ENCODE results near the gene CHCHD3.

Gene CHCHD3

GRCh38 chr7:133082390-133082766 lies 488 bp upstream of the CHCHD3 start:
- FAIRE-seq, result no peak
- DNase-seq (ENCODE audit: insufficient read length, low spot score), result no peak
- TF ChIP-seq SPI1 (IDR thresholded peaks at IDR 0.05; ENCODE audit: low read depth, low read length) (no peak), PAX5 (IDR thresholded peaks at IDR 0.05; ENCODE audit: insufficient read depth, low read length, severe bottlenecking) (no peak), POU2F2 (IDR thresholded peaks at IDR 0.05; ENCODE audit: low read depth, low read length) (no peak), POLR2AphosphoS5 (IDR thresholded peaks at IDR 0.05; ENCODE audit: low read depth, low read length) (no peak), TAF1 (IDR thresholded peaks at IDR 0.05; ENCODE audit: low read depth, low read length) (no peak), POLR2A (IDR thresholded peaks at IDR 0.05; ENCODE audit: low read depth, low read length) (no peak)

GRCh38 chr7:133081119-133081598 lies 731 bp downstream of the CHCHD3 start:
- no peak for TF ChIP-seq TAF1 (IDR thresholded peaks at IDR 0.05; ENCODE audit: low read depth, low read length)
- TF ChIP-seq POLR2AphosphoS5 (IDR thresholded peaks at IDR 0.05; ENCODE audit: low read depth, low read length), result no peak
- no peak for TF ChIP-seq POU2F2 (IDR thresholded peaks at IDR 0.05; ENCODE audit: low read depth, low read length)
- TF ChIP-seq PAX5 (IDR thresholded peaks at IDR 0.05; ENCODE audit: insufficient read depth, low read length, severe bottlenecking), result no peak
- no peak for TF ChIP-seq SPI1 (IDR thresholded peaks at IDR 0.05; ENCODE audit: low read depth, low read length)
- TF ChIP-seq POLR2A (IDR thresholded peaks at IDR 0.05; ENCODE audit: low read depth, low read length), result no peak
- DNase-seq (ENCODE audit: insufficient read length, low spot score) (no peak), FAIRE-seq (no peak)

DNA sequence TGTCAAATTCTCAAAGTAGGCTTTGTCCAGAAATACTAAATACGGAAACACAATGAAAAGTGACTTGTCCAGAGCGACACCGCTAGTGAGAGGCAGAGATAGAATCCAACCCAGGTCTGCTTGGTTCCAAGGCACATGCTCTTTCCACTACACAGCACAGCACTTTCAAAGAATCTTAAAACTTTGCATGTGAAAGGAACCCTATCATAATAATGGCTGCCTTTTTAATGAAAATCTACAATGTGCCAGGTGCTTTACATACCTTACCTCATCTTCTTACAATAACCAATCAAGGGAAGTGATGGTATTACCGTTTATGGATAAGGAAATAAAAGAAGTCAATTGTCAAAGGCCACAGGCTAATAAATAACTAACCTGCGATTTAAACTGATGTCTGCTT lies 2.6 kb downstream of the CHCHD3 start:
- no peak for FAIRE-seq
- TF ChIP-seq PAX5 (IDR thresholded peaks at IDR 0.05; ENCODE audit: insufficient read depth, low read length, severe bottlenecking) (no peak), SPI1 (IDR thresholded peaks at IDR 0.05; ENCODE audit: low read depth, low read length) (no peak)
- DNase-seq (ENCODE audit: insufficient read length, low spot score), result no peak

DNA sequence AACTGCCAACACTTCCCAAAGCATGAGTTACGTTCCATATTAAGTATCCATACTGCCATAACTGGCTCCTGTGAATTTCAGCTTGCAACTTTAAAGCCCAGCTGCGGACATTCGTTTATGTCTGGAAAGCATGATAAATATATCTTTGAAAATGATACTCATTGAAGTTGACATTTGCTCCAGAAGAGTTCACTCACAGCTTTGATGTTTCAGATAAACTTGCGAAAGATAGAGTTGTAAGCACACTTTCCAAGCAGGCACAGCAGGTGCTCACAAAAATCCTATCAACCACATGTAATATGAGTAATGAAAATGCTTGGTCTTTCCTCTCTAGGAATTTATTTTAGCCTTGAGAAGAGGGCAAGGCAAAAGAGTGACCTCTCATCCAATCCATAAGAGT lies 4.5 kb downstream of the CHCHD3 start:
- DNase-seq (ENCODE audit: insufficient read length, low spot score), result no peak
- no peak for FAIRE-seq

GRCh38 chr7:133076142-133076541 lies 5.7 kb downstream of the CHCHD3 start:
- no peak for TF ChIP-seq POLR2A (IDR thresholded peaks at IDR 0.05; ENCODE audit: low read depth, low read length)
- TF ChIP-seq SPI1 (IDR thresholded peaks at IDR 0.05; ENCODE audit: low read depth, low read length), result no peak
- TF ChIP-seq PAX5 (IDR thresholded peaks at IDR 0.05; ENCODE audit: insufficient read depth, low read length, severe bottlenecking), result no peak
- no peak for TF ChIP-seq POLR2AphosphoS5 (IDR thresholded peaks at IDR 0.05; ENCODE audit: low read depth, low read length)
- TF ChIP-seq TAF1 (IDR thresholded peaks at IDR 0.05; ENCODE audit: low read depth, low read length), result no peak
- TF ChIP-seq POU2F2 (IDR thresholded peaks at IDR 0.05; ENCODE audit: low read depth, low read length), result no peak
- FAIRE-seq, result no peak
- DNase-seq (ENCODE audit: insufficient read length, low spot score), result no peak

More for the DNA sequence above, 4.5 kb downstream of the CHCHD3 start:
- TF ChIP-seq POLR2AphosphoS5 (IDR thresholded peaks at IDR 0.05; ENCODE audit: low read depth, low read length) (no peak), POLR2A (IDR thresholded peaks at IDR 0.05; ENCODE audit: low read depth, low read length) (no peak), TAF1 (IDR thresholded peaks at IDR 0.05; ENCODE audit: low read depth, low read length) (no peak), SPI1 (IDR thresholded peaks at IDR 0.05; ENCODE audit: low read depth, low read length) (no peak), POU2F2 (IDR thresholded peaks at IDR 0.05; ENCODE audit: low read depth, low read length) (no peak), PAX5 (IDR thresholded peaks at IDR 0.05; ENCODE audit: insufficient read depth, low read length, severe bottlenecking) (no peak)

- TF ChIP-seq POLR2AphosphoS5 (IDR thresholded peaks at IDR 0.05; ENCODE audit: low read depth, low read length), result no peak
- TF ChIP-seq TAF1 (IDR thresholded peaks at IDR 0.05; ENCODE audit: low read depth, low read length), result no peak
- no peak for TF ChIP-seq SPI1 (IDR thresholded peaks at IDR 0.05; ENCODE audit: low read depth, low read length)
- TF ChIP-seq POU2F2 (IDR thresholded peaks at IDR 0.05; ENCODE audit: low read depth, low read length), result no peak
- FAIRE-seq, result no peak
- DNase-seq (ENCODE audit: insufficient read length, low spot score), result no peak
Observed at GRCh38 chr7:133071506-133071905, 10.4 kb downstream of the CHCHD3 start.

GRCh38 chr7:133070562-133070961 lies 11.3 kb downstream of the CHCHD3 start:
- TF ChIP-seq POLR2AphosphoS5 (IDR thresholded peaks at IDR 0.05; ENCODE audit: low read depth, low read length) (no peak), PAX5 (IDR thresholded peaks at IDR 0.05; ENCODE audit: insufficient read depth, low read length, severe bottlenecking) (no peak), SPI1 (IDR thresholded peaks at IDR 0.05; ENCODE audit: low read depth, low read length) (no peak), POU2F2 (IDR thresholded peaks at IDR 0.05; ENCODE audit: low read depth, low read length) (no peak), TAF1 (IDR thresholded peaks at IDR 0.05; ENCODE audit: low read depth, low read length) (no peak), POLR2A (IDR thresholded peaks at IDR 0.05; ENCODE audit: low read depth, low read length) (no peak)
- DNase-seq (ENCODE audit: insufficient read length, low spot score) (no peak), FAIRE-seq (no peak)

- FAIRE-seq (no peak), DNase-seq (ENCODE audit: insufficient read length, low spot score) (no peak)
- TF ChIP-seq TAF1 (IDR thresholded peaks at IDR 0.05; ENCODE audit: low read depth, low read length) (no peak), PAX5 (IDR thresholded peaks at IDR 0.05; ENCODE audit: insufficient read depth, low read length, severe bottlenecking) (no peak), POLR2A (IDR thresholded peaks at IDR 0.05; ENCODE audit: low read depth, low read length) (no peak), SPI1 (IDR thresholded peaks at IDR 0.05; ENCODE audit: low read depth, low read length) (no peak), POU2F2 (IDR thresholded peaks at IDR 0.05; ENCODE audit: low read depth, low read length) (no peak), POLR2AphosphoS5 (IDR thresholded peaks at IDR 0.05; ENCODE audit: low read depth, low read length) (no peak)
Observed at GRCh38 chr7:133065301-133065700, 16.6 kb downstream of the CHCHD3 start.

GRCh38 chr7:133064082-133064820 lies 17.6 kb downstream of the CHCHD3 start:
- DNase-seq (ENCODE audit: insufficient read length, low spot score) (no peak), FAIRE-seq (no peak)
- TF ChIP-seq SPI1 (IDR thresholded peaks at IDR 0.05; ENCODE audit: low read depth, low read length) (no peak), POU2F2 (IDR thresholded peaks at IDR 0.05; ENCODE audit: low read depth, low read length) (no peak), POLR2A (IDR thresholded peaks at IDR 0.05; ENCODE audit: low read depth, low read length) (no peak), POLR2AphosphoS5 (IDR thresholded peaks at IDR 0.05; ENCODE audit: low read depth, low read length) (no peak), TAF1 (IDR thresholded peaks at IDR 0.05; ENCODE audit: low read depth, low read length) (no peak), PAX5 (IDR thresholded peaks at IDR 0.05; ENCODE audit: insufficient read depth, low read length, severe bottlenecking) (no peak)

DNA sequence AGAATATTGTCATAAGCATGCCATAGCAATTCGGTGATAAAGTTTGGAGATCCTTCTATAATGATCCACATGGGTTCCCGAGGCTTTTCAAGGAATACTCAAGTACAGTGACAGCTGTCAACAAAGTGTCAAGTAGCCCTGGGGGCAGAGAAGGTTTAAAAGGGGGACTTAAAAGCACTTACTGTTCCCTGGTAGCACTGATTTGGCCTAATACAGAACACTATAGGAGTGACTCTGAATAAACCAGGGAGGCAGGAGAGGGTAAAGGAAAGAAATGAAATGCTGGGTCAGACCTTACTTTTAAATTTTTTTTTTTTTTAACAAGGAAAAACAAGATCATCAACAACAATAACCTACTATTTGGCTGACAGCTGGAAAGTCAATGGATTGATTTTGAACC lies 20.1 kb downstream of the CHCHD3 start:
- DNase-seq (ENCODE audit: insufficient read length, low spot score) (no peak), FAIRE-seq (no peak)
- no peak for TF ChIP-seq TAF1 (IDR thresholded peaks at IDR 0.05; ENCODE audit: low read depth, low read length)
- TF ChIP-seq SPI1 (IDR thresholded peaks at IDR 0.05; ENCODE audit: low read depth, low read length), result no peak
- no peak for TF ChIP-seq POLR2AphosphoS5 (IDR thresholded peaks at IDR 0.05; ENCODE audit: low read depth, low read length)
- TF ChIP-seq PAX5 (IDR thresholded peaks at IDR 0.05; ENCODE audit: insufficient read depth, low read length, severe bottlenecking), result no peak
- TF ChIP-seq POU2F2 (IDR thresholded peaks at IDR 0.05; ENCODE audit: low read depth, low read length), result no peak
- no peak for TF ChIP-seq POLR2A (IDR thresholded peaks at IDR 0.05; ENCODE audit: low read depth, low read length)
